CD4-positive, alpha-beta T cell treated with Interleukin-2 at 100 ng/mL for 4 hours (primary cell): ENCODE measurements around the gene STIM2.
A peak's percentile ranks its signal among the peaks of the same experiment; 100 is the strongest.
"Not testable (repeated sequence)": the region's sequence is repeated elsewhere in the genome, so short reads cannot be mapped to it uniquely, and the experiment has no call there.

ENCODE experiments used
- DNase-seq: peaks from one replicate; pipeline ENCODE4 v3.0.0-alpha.2; 2020; ENCODE audit warnings: low spot score

The STIM2 gene

DNA sequence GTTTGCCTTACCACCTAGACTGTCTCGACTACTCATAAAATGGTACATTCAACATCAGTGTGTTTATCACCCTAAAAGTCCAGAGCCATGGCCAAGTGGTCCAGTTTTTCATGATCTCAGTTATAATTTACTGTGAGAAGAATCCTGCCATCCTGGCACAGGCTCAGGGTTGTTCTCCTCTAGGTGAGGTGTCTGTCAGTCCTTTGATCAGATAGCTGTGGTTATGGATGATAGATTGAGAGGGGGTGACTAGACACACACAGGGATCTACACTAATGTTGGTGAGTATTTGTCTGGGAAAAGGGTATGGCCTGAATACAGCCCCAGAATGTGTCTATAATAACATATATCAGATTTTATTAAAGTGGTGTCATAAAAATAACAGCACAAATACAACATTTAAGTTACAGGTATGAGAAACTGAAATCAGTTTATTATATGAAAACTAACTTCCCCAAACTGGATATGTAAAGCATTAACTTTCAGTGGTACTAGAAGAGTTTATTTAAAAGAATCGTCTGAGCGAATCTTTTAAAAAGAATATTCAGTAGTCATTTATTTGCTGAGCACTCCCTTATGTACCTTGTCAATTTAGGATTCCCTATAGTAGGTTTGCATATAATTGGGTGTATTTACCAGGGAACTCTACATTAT, 93.3 kb downstream of the STIM2 start:
- DNase-seq: no peak

DNA sequence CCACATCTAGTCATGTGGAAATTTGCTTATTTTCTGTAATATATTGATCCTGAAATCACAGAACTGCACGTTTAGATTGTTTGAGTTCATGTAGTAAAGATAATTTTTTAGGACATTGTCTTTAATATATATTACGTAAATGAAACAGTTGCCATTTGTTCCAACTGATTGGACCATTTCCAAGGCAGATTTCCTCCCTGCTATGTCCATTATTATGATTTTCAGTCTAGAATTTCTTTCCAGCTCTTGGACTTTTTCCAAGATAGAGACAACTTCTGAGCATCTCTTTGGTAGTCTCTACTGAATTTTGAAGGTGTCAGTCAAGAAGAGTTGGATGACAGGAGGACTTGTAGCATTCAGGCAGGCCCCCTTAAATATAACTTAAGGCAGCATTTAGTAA, 94.6 kb downstream of the STIM2 start:
- DNase-seq: no peak

DNA sequence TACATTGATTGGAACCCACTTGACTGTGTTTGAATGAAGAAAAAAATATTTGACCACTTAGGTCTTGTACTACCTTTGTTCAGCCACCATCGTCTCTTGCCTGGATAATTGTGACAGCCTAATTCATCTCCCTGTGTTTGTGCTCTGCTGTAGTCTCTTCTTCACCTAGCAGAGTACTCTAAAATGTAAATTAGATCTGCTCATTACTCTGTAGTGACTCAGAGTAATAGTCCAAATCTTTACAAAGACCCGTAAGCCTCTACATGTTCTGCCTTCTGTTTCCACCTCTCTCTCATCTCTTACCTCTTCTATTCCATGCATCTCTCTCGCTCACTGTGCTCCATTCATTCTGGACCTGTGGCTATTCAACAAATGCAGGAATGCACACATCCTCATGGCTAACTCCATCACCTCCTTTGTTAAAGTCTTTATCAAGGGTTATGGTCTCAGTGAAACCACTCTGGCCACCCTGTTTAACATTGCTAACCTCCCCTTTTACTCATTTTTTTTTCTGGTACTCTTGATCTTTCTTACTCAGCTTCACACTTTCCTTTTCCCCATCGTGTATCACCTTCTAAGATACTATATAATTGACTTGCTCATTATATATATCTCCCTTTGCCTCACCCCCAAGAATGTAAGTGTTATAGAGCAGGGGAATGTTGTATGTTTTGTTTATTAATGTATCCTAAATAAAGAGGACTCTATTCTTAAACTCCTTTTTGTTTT, 98.4 kb downstream of the STIM2 start:
- no peak for DNase-seq

DNA sequence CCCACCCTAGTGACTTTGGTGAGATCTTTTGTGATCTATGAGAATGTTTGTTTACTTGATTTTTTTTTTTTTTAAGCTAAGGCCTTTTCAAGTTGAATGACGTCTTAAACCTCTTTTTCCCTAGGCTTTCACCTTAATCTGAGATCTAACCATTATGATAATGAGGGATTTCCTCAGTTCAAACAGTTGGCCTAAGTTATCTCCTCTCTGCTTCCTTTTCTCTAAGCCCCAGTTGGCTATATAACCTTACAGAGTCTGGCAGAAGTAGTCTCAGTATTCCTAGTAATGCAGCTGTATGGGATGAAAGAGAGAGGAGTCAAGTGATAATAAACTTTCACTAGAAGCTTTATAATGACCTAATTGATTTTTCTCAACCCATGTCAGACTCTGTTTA, 99.0 kb downstream of the STIM2 start:
- no peak for DNase-seq

DNA sequence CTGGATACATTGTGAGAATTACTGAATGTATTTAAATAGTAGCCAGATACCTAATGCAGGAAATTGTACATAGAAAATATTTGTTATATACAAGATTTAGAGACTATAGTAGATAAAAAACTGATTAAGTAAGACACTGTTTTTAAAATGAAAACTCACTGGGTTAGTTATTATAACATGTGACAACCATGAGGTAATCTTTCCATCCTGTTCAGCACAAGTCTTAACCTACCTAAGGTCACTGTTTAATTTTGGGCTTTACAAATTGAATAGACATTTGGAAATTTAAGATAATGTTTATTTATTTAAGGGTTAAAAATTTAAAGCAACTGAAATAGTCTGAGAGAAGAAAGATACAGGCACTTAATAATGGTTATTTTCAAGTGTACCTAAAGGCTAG, 102.1 kb downstream of the STIM2 start:
- DNase-seq: no peak

DNA sequence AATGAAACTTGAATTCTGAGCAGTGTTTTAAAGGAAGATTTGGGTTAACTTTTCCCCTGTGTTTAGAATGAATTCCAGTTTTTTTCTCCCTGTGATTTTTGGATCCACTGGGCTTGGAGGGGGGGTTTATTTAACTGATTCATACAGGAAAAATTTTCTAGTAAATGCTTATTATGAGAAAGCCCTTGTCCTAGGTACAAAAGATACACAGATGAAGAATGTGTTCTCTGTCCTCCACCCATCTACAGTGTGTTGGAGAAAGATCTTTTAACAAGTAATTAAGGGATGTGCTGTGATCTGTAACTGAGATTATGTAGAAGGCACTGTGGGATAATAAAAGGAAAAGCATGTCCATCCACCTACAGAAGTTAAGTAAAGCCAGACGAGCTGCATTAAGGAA, 103.9 kb downstream of the STIM2 start:
- DNase-seq: no peak

DNA sequence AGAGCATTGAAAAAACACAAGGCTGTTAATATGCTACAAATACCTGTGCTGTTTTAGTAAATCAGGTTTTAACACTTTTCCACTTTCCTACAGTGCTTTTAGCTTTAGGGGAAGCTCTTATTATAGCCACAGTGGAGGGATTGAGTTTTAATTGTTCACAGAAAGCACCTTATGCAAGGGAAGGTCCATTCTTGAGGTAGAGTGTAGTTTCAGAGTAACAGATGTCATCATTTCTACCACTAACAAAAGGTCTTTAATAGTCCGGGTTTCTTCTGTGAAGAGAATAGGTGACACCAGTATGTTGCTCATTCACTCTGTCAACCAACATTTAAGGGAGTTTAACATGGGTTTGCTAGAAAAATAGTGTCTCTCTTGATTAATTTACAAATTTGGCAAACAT, 104.4 kb downstream of the STIM2 start:
- DNase-seq: no peak

DNA sequence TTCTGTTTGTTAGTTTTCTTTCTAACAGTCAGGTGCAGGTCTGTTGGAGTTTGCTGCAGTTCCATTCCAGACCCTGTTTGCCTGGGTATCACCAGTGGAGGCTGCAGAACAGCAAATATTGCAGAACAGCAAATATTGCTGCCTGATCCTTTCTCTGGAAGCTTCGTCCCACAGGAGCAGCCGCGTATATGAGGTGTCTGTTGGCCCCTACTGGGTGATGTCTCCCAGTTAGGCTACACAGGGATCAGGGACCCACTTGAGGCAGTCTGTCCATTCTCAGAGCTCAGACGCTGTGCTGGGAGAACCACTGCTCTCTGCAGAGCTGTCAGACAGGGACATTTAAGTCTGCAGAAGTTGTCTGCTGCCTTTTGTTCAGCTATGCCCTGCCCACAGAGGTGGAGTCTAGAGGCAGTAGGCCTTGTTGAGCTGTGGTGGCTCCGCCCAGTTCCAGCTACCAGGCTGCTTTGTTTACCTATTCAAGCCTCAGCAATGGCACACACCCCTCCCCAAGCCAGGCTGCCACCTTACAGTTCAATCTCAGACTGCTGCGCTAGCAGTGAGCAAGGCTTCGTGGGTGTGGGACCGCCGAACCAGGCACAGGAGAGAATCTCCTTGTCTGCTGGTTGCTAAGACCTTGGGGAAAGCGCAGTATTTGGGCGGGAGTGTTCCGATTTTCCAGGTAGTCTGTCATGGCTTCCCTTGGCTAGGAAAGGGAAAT, 115.0 kb downstream of the STIM2 start:
- DNase-seq: not testable (repeated sequence)

DNA sequence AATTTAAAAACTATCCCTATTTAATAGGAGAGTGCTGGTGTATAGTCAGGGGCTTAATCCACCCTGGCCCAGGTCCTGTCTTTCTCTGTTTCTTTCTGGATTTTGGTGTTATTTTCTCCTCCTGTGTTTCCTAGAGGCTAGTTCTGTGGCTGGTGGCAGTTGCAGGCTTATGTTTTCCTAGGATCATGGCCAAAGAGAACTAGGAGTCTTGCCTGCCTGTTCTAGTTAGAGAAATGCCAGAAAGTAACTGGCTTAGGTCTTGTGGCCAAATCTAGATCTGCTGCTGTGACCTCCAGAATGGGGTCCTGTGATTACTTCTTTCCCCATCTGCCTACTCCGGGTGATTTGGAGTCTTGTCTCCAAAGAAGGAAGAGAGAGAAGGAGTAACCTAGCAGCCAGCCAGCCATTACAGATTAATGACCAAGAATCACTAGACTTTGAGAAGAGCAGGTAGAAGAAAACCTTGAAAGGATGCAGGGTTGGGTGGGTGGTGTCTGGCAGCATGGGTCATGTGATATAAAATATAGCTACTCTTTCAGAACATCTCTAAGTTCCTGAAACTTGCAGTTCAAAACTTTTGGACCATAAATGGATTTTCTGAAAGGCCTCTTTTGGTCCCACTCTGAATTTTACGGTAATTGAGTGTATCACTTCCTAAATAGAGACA, 117.9 kb downstream of the STIM2 start:
- no peak for DNase-seq

DNA sequence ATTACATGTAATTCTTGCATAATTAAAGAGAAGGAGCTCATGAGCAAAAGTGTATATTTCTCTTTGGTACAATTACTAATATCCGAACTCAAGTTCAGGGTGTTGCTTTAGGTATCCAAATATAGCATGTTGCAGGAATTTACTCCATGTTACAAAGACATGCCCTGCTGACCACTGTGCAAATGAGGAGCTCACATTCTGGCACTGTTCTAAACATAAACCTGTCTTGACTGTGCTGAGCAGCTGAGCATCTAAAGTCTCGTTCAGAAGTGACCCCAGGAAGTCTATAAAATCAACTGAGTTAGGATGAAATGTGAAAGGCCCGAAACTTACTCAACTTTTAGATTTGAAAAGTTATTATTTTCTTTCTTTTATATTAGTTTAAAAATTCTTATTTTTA, 124.3 kb downstream of the STIM2 start:
- no peak for DNase-seq

DNA sequence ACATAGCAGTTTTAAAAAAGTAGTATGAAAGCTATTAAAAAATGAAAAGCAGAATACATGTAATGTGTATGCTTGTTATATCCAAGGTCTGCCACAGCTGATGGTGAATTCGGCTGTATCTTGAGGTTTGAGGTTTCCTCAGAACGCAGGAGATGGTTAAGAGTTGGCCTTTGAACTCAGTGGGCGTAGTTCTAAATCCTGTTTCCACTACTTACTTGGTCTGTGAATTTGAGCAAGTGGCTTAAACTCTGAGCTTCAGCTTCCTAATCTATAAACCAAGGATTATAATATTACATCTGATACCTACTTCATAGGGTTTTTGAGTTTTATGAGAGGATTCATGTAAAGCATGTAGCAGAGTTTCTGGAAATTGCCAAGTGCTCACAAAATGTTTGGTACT, 125.2 kb downstream of the STIM2 start:
- peak; percentile 55 for DNase-seq

DNA sequence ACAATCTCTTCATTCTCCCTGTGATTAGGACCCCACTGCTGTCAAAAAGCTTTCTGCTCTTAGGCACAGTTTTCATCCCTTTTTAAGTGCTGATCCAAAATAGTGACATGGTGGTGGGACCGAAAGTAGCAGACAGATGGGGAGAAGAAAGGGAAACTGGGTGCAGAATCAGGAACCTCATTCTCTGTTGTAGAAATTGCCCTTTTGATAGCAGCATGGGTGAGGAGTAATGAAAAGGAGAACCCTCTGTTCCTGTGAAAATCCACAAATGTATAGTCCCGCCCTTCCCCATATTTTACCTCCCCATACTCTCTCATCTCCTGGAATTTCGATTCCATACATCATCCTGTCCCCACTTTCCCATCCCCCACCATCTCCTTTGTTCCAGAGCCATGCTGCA, 126.5 kb downstream of the STIM2 start:
- no peak for DNase-seq

DNA sequence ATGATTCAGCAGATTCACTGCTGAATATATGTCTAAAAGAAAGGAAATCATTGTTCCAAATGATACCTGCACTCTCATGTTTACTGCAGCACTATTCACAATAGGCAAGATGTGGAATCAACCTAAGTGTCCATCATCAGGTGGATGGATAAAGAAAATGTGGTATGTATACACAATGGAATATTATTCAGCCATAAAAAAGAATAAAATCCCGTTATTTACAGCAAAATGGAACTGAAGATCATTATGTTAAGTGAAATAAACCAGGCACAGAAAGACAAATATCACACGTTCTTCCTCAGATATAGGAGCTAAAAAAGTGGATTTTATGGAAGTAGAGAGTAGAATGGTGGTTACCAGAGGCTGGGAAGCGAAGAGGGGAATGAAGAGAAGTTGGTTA, 130.4 kb downstream of the STIM2 start:
- DNase-seq: no peak

DNA sequence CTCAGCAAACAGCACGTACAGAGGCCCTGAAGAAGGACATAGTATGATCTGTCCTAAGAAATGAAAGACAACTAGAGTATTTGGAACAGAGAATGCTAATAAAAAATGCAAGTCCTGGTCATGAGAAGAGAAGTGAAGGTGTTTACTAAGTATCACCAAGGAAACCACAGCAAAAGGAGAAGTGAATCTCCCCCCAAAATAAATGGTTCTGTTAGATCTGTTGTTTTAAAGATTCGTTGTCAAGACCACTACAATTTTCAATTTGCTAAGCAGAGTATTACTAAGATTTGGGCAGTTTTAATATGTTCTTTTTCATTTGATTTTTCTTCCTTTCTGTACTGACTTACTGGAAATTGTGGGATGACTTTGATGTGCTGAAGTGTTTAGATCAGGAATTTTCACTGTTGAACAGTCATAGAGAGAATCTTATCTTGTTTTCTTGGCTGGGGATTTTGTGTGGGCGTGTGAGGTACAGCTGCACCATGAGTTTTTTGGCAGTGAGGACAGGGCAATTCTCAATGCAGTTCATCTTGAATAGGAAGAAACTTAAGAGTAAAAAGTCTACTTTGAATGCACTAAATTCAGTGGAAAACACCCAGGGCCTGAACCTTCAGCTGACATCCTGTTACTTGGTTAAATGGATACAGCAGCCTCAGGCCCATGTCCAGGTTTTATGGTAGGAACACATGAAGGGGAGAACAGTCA, 132.2 kb downstream of the STIM2 start:
- DNase-seq: peak; percentile 10

DNA sequence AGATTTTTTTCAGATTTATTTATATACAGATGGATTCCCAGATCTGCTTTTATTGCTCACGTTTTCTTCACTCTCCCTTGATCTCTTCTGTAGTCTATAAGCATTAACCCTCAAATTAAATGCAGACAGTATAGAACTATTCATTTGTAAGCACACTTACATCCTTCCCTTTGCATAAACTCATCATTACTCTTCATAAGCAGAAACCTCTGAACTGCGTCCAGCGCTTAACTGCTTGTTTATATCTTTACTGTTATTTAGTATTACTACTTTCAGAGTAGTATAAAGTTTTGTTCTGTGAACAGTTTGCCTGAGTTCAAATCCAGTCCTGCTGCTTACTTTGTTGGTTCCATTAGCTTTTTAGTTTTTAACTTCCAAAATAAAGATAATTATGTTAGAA, 132.9 kb downstream of the STIM2 start:
- DNase-seq: no peak

DNA sequence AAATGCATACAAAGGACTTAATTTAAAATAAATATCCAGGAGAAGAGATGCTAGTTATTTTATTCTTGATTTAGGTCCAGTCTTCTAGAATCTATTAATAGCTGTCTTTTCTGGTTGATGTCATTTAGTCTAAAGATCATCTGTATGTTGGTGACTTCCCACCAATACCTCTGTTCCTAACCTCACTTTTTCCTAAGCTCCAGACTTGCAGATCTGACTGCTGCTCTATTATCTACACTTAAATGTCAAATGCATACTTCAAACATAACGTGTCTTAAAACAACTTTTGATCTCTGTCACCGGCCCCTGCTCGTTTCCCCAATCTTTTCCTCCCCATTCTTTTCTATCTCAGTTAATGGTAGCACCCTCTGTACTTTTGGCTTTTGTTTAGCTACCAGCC, 133.3 kb downstream of the STIM2 start:
- no peak for DNase-seq

DNA sequence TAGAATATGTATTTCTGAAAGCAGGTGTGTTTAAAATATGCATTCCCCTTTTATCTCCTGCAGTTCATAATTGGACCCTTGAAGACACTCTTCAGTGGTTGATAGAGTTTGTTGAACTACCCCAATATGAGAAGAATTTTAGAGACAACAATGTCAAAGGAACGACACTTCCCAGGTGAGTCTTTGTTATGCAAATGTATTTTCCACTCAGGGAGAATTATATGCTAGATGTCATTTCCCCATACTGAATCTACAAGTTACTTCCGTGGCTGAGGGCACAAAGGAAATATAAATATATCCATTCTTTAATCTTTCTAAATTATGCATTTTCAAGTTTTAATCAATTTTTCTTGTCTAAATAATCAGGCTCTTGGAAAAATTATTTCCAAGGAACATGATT, 134.7 kb downstream of the STIM2 start:
- no peak for DNase-seq

DNA sequence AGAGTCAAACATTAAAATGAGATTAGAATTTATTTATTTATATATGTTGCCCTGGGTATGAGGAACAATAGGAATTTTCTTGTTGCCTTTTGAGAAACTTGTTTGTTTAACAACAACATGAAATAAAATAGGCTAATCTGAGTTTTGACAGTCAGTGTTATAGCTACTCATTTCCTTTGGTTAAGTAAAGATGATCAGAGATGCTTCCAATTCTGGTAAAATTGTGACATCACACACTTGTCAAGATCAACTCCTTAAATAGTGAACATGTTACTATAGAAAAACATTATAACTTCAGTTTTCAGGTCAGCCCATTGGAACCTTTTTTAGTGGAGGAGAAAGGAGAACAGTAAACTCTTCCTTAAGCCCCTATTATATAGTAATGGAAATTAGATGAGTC, 136.1 kb downstream of the STIM2 start:
- no peak for DNase-seq

DNA sequence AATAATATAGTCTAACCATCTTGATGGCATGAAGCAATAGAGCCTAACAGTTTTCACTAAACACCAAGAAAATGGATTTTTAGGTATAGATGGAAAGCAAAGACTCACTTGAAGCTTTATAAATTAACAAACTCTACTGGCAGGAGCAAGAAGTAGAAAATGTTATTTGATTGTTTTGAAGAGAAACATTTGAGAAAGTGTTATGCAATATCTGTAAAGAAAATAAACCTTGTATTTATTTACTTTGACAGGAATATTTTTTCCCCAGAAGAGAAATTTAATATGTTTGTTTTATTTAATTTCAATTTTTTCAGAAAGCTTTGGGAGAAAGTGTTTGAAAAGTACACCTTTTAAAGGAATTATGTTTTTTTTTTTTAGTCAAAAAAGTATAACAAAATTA, 139.0 kb downstream of the STIM2 start:
- DNase-seq: no peak

DNA sequence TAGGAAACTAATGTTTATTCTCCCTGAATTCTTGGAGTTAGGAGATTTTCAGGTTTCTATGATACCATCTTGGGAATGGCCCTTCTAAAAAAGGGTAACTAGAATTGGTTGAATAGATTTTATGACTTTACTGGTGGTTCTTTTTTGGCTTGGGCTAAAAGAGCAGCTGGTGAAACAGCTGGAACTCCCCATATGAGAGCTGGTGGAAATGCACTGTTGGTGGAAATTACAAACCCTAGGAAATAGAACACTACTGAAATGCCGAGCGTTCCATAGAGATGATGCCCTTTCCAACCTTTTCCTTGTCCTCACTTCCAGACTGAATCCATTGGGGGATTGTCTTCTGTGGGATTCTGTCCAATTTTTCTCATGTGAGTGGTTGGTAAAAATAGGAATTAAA, 139.5 kb downstream of the STIM2 start:
- DNase-seq: no peak

DNA sequence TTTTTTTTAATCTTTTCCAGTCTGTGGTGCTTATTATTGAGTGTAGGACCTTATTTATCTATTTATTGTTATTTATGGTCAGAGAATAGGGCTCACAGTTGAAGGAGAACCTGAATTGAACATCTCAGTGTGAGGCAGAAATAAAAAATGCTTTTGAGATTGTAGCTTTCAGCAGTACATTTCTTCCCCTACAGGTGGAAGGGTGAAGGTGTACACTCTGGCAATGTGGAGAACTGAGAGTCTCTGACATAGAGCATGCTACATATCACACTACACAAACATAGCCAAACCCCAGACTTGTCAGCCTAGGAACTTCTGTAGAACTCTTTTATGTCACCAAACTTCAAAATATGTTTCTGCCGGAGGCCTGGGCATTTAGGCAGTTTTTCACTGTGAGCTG, 140.2 kb downstream of the STIM2 start:
- DNase-seq: peak; percentile 43
